NCI-H1436 (cell line): ENCODE data around the gene MKNK1.

Experiments used
- DNase-seq: peaks from one replicate; lab custom pipeline; 2025; lab: John Stamatoyannopoulos, UW

MKNK1 gene

DNA sequence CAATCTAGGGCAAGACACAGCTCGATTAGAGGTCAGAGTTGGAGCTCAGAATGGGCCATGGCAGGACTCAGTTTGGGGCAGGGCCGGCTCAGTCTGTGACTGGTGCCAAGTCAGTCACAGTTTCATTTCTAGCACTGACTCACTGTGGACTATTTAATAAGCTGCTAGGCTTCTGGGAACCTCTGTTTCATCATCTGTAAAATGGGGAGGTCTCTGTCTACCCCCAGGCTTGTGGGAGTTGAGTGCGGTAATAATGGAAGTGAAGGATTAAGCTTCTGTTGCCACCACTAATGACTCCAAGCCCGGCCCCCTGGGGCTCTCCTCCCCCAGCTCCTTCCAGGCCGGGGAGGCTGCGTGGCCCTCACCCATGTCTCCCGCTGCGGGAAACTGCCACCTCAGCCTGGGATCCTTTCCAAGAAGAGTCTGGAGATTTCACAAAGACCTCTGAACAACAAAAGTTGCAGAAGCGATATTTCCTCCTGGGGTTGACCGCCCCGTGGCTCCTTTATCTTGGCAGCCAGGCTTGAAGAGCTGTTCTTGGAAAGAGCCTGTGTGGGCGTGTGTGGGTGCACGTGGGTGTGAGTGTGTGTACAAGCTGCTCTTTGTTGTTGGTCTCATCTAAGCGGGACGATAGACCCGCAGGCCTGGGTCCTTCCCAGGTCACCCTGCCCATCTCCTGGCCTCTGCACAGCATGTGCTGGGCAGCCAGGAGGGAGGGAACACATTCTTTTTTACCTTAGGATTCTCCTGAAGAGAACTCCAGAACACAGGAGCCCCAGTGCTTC lies 81.7 kb downstream of the MKNK1 start:
- no peak for DNase-seq

DNA sequence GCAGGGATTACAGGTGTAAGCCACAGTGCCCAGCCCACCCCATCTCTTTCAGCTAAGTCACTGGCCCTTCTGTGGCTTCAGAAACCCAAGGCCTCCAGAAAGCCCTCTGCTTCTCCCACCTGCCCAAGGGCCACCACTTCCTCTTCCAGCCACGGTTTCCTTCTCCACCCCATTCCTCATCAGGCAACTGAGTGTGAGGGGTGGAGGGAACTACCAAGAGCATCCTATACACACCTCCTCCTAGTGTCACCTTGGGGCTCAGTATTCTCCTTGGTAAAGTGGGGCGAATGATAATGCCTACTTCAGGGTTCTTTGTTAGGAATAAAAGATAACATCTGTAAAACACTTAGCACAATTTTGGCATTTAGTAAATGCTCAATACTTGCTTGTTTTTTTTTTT lies 82.7 kb downstream of the MKNK1 start:
- DNase-seq: no peak

DNA sequence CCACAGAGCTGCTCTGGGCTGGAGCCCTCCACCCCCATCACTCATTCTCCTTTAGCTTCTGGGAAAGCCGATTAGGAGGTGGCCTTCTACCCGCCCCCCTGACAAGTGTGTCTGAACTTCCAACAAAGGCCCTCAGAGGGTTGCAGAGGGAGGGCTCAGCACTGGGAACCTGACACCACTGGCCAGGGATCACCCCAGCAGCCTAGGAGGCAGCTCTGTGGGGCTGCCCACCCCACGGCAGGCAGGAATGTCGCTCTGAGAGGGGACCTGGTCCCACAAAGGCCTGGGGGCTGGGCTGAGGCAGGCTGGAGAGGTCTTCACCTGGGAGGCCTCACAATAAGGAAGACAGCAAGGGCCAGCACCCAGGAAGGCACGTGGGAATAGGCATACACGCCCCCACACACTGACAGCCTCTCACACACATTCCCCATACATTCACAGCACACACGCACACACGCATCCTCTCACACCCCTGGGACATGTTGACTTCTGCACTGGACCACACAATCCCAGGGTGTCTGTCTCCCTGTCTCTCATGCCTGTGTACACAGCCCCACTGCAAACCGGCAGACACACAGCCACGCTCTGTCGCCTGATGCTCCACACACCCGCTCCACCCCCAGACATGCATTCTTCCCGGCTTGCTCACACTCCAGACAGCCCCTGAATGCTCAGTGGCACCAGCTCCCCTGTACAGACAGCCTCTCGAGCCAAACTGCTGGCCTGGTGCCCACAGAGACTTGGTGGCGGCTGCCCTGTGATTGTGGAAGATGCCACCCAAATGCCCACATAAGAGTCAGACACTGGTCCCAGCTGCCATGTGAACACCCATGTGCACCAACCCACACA lies 83.8 kb downstream of the MKNK1 start:
- peak; percentile 23 for DNase-seq

DNA sequence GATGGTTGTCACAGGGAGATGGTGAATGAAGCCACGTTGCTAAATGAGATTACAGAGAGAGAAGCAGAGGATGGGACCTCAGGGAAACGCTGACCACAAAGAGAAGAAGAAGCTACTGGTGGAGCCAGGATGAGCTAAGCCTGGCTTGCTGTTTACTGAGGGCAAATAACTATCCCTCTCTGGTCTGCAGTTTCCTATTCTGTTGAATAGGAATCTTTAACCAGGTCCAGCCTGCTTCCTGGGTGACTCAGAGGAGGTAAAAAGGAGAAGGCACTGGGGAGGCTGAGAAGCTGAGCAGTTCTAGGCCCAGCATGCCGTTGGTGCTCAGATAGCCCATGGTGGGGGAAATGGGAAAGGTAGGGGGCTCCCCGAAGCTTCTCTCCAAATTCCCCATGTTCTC lies 84.9 kb downstream of the MKNK1 start:
- no peak for DNase-seq

DNA sequence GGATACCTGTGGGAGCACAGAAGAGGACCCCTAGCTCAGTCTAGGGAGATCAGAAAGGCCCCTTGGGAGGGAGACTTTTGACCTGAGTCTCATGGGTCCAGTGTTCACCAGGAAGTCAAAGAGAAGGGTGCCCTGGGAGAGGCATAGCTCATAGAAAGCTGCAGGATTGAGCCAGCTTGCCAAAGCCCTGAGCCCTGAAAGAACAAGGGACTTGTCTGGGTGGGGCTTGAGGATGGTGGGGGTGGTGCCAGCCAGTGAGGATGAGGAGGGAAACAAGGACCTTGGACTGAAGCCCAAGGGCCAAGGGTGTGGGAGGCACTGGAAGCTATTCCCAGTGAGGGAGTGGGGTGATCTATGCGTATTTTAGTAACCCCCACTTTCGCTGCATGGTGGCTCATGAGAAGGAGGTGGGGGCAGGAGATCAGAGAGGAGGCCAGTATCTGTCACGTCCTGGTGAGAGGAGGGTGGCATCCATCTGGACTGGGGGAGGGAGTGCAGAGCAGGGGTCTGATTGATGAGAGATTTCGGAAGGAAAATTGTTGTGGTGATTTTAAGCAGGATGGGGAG lies 86.1 kb downstream of the MKNK1 start:
- DNase-seq: no peak

GRCh38 chr1:46517010-46517600 lies 87.0 kb downstream of the MKNK1 start:
- peak; percentile 89 for DNase-seq

GRCh38 chr1:46516200-46516950 lies 87.7 kb downstream of the MKNK1 start:
- no peak for DNase-seq

DNA sequence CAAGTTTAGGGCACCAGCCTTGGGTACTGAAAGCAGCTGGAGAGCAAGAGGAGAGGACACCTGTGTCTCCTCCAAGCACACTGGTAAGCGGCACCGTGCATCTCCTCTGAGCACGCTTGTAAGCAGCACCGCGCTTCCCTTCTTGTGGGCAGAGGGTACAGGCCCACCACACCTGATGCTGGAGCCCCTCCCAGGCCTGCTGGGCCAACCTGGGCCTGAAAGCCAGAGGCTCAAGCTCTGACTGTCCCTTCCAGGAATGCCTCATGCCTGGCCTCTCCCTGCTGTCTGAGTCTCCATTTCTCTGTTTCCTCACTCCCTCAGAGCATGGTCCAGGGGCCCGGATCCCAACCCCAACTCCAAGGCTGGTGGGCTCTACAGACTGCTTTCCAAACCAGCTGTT lies 88.5 kb downstream of the MKNK1 start:
- DNase-seq: no peak

DNA sequence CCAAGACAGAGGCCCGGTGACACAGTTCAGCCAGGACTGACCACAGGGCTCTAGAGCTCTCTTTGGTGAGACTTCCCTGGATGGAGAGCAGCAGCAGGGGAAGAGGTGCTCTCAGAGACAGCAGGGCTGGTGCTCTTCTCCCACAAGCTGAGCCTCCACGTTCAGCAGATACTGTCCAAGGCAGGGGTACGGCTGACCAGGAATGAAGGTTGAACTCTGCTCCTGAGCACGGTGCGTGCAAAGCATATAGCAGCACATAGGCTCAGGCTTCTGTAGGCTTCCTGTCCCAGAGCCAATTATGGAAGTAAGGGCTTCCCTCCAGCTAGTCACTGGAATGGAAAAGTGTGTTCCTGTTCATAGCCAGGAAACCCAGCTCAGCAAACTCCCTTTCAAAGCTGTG lies 90.5 kb downstream of the MKNK1 start:
- DNase-seq: no peak

DNA sequence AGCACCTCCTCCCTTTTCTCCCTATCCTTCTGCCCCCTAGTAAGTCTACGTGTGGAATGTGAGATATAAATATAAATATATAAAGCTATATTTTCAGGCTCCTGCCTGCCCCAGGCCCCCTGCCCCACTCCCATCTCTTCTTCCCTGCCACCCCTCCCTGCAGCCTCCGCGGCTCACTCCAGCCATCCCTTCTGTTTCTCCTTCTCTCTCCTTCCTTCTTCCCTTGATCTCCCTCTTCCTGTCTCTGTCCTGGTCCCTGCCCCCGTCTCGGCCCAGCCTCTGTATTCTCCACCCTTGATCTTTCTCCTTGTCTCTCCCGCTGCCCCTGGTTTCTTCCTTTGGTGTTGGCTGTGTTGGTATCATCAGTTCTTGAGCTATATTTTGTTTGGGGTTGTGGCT lies 91.3 kb downstream of the MKNK1 start:
- DNase-seq: no peak

DNA sequence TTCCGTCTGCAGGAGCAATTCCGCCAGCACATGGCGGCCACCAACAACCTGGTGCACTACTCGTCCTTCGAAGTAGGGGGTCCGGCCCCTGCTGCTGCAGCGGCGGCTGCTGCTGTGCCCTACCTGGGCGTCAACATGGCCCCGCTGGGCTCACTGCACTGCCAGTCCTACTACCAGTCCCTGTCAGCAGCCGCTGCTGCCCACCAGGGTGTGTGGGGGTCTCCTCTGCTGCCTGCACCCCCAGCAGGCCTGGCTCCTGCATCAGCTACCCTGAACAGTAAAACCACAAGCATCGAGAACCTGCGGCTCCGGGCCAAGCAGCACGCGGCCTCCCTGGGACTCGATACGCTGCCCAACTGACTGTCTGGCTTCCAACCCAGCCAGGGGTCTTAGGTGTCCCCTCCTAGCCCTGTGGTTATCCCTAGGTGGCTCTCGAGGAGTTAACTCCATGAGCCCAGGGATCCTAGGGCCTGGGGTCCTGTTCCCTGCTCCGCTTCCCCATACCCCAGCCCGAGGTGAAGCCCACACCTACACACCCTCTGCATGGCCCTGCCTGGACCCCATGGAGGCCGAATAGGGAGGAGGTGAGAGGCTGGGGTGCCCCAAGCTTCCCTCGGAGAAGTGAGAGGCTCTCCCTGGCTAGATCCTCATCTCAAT lies 91.8 kb downstream of the MKNK1 start:
- DNase-seq: no peak

GRCh38 chr1:46510998-46511365 lies 93.1 kb downstream of the MKNK1 start:
- DNase-seq: no peak

DNA sequence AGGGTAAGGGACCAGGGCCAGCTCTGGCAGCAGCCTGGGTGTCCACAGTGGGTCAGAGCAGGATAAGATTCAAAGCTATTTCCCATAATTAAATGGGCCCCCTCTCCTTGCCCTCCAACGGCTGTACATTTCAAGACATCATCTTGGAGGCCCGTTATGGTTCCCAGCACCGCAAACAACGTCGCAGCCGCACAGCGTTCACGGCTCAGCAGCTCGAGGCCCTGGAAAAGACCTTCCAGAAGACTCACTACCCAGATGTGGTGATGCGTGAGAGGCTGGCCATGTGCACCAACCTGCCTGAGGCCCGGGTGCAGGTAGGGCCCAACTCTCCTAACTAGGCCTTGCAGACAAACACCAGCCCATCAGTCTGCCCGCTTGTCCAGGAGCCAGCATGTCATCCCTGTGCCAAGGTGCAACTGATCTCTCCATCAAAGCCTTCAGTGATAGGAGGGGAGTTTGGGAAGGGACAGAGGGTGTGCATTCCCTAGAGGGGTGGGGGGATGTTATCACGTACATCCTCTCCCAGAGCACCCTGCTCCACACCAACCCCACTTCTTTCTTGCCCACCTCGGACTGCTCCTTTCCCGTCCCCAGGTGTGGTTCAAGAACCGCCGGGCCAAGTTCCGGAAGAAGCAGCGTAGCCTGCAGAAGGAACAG lies 93.6 kb downstream of the MKNK1 start:
- no peak for DNase-seq

GRCh38 chr1:46508757-46509156 lies 95.3 kb downstream of the MKNK1 start:
- DNase-seq: no peak
